Stimulated activated CD8-positive, alpha-beta memory T cell treated with anti-CD3 and anti-CD28 coated beads, Interleukin-4, amount 100 ng/mL, for 24 hours (primary cell): Measurements from ENCODE around the gene WDR17.
"Not testable (repeated sequence)": the region's sequence is repeated elsewhere in the genome, so short reads cannot be mapped to it uniquely, and the experiment has no call there.

Experiments
- DNase-seq: peaks from one replicate; pipeline ENCODE4 v3.0.0-alpha.2; 2020; ENCODE audit warnings: low read depth

The WDR17 gene

GRCh38 chr4:176193126-176193525 lies 127.5 kb downstream of the WDR17 start:
- no peak for DNase-seq

- DNase-seq: peak; percentile 7
These were observed 128.3 kb downstream of the WDR17 start for GRCh38 chr4:176193938-176194337.

GRCh38 chr4:176195184-176195978 lies 129.7 kb downstream of the WDR17 start, which contains the start of gene SPATA4:
Gene SPATA4, minus strand, starts transcription at chr4:176195585. Its CDS starts 23 bp downstream, at chr4:176195562.
- peak; percentile 89 for DNase-seq

- no peak for DNase-seq
These were observed 132.8 kb downstream of the WDR17 start for GRCh38 chr4:176198316-176198903.

- DNase-seq: no peak
These were observed 139.7 kb downstream of the WDR17 start for GRCh38 chr4:176205299-176205698.

- no peak for DNase-seq
These were observed 142.2 kb downstream of the WDR17 start for GRCh38 chr4:176207839-176208238.

GRCh38 chr4:176209535-176209934 lies 143.9 kb downstream of the WDR17 start:
- no peak for DNase-seq

- no peak for DNase-seq
These were observed 144.5 kb downstream of the WDR17 start for GRCh38 chr4:176210101-176210500.

- no peak for DNase-seq
These were observed 145.1 kb downstream of the WDR17 start for GRCh38 chr4:176210579-176211296.

GRCh38 chr4:176212351-176212750 lies 146.7 kb downstream of the WDR17 start:
- DNase-seq: not testable (repeated sequence)

- DNase-seq: no peak
These were observed 151.9 kb downstream of the WDR17 start for GRCh38 chr4:176217510-176217909.

- DNase-seq: no peak
These were observed 156.5 kb downstream of the WDR17 start for GRCh38 chr4:176222149-176222548.

GRCh38 chr4:176223561-176223960 lies 157.9 kb downstream of the WDR17 start:
- DNase-seq: no peak

GRCh38 chr4:176226736-176227135 lies 161.1 kb downstream of the WDR17 start:
- no peak for DNase-seq

GRCh38 chr4:176229645-176230044 lies 164.0 kb downstream of the WDR17 start:
- DNase-seq: no peak
